Activated CD4-positive, CD25-positive, alpha-beta regulatory T cell treated with anti-CD3 and anti-CD28 coated beads, Interleukin-2, amount 50 U/mL, for 72 hours (primary cell): ENCODE results near the gene IL6ST.

Experiments used
- DNase-seq: peaks from one replicate; pipeline ENCODE4 v3.0.0; 2021

IL6ST gene

DNA sequence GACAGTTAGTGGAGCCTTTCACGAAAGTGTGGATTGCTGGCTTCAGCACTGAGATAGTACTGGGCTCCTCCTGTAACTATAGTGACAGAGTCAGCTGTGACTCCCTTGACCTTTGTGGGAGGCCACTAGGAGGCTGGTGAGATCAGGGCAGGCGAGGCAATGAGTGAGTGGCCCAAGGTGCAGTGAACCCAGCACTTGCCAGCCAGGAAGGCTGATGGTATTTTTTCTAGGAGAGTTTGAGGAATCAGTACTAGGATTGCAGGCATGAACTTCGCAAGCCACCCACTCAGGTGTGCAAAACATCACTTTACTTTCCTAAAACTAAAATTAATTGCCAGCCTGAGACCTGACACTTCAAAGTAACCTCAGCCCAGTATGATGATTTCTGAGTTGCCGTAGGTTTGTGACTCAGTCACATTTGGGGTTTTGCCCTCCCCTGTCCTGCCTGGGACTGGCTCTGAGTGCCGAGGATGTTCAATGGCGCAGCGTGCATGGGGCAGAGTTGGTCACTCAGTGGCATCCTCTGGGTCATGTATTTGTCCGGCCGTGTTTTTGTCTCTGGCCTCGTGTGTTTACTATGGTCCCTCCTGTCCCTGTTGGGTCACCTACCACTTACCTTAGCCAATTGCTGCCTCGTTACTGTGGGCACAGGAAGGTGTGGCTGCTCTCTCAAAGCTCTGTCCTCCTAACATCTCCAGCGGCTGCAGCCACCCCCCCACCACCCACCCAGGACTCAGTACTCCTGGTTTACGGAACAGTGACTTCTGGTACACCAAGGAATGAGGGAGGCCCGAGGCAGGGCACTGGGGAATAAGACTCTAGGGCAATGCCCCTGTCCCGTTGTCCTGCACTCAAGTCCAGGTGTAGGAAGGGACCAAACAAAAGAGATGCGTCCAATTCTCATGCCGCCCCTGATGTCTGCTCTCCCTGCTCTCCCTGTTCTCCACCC, 76.4 kb downstream of the IL6ST start:
- DNase-seq = no peak

DNA sequence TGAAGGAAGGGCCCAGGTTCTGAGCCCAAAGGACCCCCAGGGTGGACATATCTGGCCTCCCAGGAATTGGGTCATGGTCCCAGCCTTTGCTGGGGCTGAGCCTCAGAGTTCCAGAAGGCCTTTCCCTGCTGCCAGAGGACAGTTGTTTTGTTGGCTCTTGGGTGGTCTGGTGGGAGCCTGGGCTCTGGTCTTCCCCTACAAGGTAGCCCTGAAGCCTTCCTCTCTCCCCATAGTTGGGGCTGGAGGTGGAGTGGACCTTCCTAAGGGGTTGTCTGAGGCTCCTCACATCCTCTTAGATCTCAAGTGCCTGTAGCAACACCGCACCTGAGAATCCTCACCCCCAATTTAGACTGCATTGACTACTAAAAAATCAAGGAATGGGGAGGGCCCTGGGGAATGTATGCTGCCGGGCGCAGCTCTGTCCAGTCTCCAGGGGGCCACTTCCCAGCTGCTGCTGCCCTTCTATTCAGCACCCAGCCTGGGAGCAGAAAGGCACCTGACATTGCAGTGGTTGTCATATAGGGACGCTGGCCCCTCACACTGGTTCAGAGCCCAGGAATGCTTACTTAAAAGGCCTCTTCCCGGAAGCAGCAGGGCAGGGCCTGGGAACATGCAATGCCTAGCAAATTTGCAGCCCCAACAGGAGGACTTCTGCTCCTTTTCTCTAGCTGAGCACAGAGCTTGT, 77.2 kb downstream of the IL6ST start:
- no peak for DNase-seq

DNA sequence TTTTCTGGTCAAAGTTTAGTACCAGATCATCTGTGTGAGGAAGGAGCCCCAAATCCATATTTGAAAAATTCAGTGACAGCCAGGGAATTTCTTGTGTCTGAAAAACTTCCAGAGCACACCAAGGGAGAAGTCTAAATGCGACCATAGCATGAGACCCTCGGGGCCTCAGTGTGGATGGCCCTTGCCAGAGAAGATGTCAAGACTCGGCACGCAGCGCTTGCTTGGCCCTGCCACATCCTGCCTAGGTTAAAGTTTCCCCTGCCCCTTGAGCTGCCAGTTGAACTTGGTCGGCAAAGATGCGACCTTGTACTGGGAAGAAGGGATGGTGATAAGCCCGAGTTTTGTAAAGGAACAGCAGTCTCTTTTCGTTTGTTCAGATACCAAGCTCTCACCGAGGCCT, 77.8 kb downstream of the IL6ST start:
- no peak for DNase-seq

DNA sequence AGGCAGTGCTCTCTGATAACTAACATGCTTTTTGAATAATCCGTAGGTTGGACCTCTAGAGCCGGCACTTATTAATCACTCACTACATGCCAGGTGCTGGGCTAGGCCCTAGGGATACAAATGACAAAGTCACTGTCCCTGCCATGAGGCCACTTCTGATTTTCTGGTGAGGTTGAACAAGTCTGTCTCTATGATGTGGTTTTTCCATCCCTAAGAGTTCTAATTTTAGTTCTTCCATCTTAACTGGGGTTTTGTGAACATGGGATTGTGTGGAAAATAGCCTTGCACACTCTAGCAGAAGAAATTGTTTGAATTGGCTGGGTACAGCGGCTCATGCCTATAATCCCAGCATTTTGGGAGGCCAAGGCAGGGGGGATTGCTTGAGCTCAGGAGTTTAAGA, 79.0 kb downstream of the IL6ST start:
- no peak for DNase-seq

DNA sequence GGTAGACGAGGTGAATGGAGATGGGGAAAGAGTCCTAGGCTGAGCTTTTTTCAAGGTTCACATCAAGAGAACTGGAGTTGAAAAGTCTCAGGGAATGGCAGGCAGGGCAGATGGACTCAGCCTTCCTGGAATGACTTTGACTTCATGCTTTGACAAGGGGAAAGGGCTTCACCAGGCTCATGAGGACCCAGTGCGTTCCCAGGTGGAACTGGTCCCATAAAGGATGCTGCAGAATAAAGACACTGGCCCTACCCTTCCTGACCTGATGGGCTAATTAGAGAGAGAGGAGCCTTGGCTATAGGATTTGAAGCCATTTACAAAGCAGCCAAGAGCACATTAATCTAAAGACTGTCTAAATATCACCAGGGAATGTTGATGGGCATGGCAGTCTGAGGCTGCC, 79.8 kb downstream of the IL6ST start:
- no peak for DNase-seq

DNA sequence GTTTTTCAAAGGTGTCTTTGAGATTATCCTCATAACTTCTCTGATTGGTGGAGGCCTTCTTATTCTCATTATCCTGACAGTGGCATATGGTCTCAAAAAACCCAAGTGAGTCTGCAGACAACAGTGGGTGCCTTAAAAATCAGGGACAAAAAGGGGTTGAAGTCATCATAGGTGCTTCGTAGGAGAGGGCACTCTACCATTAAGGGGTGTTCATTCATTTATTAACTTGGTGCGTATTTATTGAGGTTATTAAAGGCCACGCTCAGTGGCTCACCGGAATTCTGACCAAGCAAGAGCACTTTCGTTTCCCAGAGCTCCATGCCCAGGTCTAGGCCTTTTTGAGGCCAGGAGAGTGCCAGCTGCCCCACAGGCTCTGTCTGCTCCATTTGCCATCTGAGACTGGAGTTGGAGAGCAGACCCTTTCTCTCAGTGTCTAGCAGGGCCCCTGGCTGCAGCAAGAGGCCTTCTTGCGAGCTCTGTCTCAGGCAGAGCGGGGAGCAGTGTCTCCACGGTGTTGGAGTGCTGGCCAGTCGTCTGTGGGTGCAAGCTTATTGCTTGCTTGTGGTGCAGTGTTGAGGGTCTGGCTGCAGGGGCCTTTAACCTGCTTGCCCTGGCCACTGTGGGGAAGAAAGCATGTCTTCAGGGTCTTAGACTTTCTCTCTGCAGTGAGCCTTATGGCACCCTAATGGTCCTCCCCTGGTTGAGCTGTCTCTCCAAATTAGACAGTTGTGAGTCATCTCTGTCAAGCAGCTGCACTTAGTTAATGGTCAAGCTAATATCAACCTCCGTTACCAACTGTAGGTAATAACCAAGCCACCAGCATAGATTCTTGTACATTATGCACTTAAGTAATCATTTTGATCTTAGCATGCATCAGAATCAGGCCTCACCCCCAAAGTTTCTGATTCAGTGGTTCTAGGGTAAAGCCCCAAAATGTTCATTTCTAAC, 81.0 kb downstream of the IL6ST start:
- no peak for DNase-seq

DNA sequence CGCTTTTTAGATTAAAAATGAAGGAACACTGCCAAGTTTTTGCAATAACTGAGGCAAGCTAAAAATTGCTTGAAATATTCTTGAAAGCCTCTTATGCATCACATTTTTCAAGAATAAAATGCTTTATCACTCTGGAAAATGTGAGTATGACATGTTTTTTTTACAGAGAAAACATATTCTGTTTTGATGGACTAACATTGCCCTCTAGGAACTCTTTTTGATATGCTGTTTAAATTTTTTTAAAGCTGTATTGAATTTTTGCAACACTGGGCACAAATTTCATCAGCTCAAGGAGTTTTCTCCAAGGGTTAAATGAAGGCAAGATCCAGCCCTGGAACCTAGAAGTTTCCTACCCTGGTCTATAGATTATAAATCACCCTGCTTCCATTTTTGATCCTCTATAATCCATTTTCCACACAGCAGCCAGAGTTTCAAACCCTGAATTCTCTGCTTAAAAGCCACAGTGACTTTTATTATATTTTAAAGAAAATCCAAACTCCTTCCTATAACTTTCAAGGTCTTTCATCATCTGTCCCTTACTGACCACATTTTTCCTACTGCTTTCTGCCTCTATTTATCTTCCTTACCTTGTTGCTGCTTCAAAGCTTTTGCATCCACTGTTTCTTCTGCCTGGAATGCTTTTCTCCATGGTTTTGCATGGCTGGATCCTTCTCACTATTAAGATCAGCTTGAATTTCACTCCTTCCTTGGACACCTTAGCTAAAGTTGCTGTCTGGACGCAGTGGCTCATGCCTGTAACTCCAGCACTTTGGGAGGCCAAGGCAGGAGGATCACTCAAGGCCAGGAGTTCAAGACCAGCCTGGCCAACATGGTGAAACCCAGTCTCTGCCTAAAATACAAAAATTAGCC, 82.7 kb downstream of the IL6ST start:
- DNase-seq = no peak

DNA sequence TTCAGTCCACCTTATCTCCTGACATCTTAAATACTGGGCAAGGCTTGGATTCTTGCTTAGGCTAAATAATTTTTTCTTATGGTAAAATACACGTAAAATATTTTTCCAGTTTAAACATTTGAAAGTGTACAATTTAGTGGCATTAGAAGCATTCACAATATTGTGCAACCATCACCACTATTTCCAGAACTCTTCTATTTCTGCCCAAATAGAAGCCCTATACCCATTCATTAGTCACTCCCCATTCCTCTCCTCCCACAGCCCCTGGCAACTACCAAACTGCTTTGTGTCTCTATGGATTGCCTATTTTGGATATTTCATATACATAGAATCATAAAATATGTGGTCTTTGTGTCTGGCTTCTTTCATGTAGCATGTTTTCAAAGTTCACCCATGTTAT, 86.0 kb downstream of the IL6ST start:
- no peak for DNase-seq

DNA sequence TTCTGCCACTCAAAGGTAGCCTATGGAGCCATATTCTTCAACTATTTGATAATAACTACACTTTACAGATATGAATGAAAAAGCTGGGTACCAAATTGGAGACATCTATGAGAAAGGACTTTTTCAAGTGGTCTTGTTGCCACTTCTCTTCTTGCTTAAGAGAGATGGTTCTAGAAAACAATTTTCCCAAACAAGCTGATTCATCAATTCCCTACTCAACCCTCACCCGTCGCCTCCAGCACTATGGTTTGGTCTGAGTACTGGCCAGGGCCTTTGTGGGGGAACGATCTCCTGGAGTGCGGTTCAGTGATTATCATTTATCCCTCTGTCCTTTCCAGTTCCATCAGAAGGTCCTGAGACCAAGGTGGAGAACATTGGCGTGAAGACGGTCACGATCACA, 86.8 kb downstream of the IL6ST start:
- no peak for DNase-seq

DNA sequence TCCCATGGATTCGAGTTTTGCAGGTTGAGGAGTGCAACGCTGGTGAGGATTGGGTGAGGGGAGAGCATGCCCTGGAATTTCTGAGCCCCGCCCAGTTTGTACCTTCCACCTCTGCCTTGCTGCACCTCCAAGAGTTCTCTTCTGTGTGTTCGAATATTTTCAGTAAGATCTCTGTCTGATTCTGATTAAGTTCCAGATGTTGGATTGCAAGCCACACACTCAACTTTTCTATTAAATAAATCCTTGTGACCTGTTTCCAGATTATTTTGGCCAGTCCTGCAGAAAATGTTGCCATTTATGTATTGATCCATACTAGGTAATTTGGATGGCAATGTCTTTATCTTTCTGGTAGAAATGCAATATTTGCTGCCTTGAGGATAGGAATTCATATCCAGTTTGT, 89.5 kb downstream of the IL6ST start:
- DNase-seq = no peak

DNA sequence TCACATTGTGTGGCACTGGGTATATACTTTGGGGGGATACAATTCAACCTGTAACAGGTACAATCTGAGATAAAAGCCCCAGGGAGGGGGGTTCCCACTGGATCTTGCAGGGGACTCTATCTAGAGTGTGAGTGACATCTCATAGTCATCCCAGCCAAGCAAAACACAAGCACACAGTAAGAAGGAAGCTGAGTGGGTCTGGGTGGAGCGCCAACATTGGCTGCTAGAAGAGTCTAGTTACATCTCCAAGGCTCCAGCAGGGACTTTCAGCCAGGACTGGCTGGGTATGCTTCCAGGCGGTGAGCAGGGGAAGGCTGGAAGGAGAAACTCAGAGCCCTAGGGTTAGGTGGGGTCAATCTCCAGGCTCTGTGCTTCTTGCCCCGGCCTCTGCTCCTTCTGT, 90.6 kb downstream of the IL6ST start:
- no peak for DNase-seq

DNA sequence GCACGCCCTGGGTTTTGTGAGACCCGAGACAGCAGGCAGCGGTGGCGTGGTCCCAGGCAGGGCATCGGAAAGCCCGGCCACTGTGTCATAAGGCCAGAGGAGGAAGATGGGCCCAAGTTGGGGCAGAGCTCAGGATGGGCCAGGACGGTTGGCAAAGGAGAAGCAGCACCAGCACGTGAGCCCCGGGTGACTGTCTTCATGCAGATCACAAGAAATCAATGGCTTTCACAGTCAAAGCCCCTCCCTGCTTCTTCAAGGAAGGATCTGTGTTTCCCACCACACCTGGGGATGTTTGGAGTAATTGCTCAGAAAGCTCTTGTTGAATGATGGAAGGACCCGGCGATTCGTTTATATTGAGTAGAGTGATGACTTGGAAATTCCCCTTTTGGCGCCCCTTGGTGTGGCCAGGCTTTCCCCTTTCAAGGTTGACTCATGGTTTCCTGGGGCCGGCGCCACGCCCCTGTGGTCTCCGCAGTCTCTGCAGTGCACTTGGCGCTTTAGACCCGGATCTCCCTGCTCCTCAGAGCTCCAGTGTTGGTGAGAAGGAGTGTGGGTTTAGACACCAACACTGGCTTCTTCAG, 91.6 kb downstream of the IL6ST start:
- DNase-seq = peak; percentile 61

DNA sequence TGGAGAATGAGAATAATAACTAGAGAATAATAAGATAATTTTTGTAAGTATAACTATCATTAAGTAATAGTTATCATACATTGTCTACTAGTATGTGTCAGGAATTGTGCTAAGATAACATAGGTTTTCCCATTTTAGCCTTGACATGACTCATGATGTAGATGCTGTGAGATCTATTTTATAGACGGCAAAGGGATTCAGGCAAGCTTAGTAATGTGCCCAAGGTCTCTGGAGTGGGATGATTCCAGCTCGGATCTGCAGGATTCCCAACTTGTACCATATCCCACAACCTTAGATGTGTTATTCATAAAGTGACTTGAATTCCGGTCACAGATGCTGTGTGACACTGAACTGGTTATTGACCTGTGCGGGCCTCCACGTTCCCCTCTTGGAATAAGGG, 92.1 kb downstream of the IL6ST start:
- no peak for DNase-seq

DNA sequence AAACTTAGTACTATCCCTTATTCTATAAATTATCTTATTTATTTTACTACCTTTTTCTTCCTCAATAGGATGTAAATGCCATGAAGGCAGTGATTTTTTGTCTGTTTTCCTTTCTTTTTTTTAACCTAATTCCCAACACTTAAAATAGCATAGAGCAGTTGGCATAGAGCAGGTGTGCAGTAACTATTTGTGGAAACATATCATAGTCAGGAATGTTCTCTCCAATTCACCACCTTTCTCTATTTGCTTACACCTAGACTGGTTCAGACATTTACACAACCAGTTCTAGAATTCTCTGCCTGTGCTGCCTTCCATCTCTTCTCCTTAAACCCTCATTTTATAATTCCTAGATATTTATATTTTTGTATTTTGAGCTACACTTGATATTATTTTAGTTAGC, 94.0 kb downstream of the IL6ST start:
- DNase-seq = no peak

DNA sequence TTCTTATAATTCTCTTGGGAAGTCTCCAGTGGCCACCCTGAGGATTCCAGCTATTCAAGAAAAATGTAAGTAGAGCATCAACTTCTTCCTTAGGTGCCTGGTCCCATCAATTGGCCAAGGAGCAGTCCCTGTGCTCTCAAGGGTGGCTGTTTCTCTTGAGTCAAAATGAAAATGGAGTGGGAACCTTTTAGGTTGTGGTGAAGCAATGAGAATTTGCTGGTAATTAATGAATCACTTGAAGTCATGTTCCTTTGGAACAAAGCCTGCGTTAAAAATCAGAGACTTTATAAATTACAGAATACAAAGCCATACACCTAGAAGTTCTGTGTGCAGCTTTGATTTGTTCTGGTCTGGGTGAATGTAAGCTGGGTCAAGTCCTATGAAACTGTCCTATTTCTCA, 94.7 kb downstream of the IL6ST start:
- no peak for DNase-seq

DNA sequence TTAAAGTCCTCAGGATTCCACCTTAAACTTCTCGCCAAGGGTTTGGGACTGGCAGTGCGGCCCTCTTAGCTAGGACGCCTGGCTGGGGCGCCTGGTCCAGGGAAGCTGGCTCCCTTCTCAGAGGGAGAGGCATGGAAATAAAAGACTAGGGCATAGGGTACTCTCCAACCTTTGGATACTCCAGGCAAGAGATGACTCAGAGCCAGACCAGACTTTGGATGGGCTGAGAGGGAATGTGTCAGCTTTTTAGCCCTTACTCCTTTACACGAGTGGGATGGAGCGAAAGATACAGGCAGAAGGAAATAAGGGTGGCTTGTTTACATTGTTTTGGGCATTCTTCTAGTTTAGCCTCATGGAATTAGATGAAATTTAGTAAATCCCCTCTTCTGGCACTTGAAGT, 95.4 kb downstream of the IL6ST start:
- DNase-seq = no peak

DNA sequence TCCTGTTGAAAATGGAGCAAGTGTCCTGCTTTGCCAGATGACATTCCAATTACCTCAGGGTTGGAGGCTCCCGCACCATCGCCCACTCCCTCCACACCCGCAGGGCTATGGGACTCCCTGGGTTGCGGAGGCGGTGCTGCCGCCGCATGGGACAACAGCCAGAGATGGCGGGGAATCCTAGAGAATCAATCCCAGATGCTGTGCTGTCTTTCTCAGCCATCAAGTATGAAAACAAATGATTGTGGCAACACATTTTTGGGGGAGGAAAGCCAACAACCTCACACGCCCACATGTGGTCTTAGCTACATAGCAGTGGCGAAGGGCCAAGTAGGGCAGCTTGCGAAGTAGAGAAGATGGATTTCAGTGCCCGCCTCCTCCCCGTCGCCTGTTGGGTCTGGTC, 96.9 kb downstream of the IL6ST start:
- DNase-seq = no peak

DNA sequence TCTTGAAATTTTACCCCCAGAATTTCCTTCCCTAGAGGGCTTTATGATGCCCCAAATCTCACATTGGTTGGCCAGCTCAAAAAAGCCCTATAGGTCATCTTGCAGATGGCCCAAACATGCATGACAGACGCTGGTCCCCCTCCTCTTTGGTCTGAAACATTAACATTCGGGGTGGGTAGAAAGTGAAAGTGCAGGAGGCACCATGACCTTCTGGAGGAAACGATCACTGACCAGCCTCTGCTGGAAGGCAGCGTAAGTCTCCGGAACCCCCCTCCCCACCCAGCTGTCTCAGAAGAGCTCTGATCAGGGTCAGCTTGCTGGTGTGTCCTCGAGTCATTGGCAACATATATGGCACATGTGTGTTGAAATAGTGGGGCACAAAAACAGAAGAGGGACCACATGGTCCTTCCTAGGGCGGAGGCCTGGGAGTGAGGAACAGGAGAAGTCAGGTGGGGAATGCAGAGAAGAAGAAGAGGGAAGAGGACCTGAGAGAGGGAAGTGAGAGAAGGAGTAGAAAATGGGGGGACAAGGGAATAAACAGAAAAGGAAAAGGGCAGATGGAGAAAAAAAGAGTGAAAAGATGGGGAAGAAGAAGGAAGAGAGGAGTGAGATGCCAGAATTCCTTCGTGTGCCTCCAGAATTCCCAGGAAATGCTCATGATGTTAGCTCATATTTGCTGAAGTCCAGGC, 97.4 kb downstream of the IL6ST start:
- DNase-seq = no peak

DNA sequence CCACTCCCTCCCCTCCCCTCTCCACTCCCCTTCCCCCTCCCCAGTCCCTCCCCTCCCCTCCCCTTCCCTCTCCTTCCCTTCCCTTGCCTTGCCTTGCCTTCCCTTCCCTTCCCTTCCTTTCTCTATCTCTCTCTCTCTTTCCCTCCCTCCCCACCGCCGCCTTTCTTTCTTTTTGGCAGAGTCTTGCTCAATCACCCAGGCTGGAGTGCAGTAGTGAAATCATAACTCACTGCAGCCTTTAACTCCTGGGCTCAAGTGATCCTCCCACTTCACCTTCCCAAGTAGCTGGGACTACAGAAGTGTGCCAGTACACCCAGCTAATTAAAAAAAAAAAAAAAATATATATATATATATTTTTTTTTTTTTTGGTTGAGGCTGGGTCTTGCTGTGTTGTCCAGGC, 98.1 kb downstream of the IL6ST start:
- DNase-seq = no peak

DNA sequence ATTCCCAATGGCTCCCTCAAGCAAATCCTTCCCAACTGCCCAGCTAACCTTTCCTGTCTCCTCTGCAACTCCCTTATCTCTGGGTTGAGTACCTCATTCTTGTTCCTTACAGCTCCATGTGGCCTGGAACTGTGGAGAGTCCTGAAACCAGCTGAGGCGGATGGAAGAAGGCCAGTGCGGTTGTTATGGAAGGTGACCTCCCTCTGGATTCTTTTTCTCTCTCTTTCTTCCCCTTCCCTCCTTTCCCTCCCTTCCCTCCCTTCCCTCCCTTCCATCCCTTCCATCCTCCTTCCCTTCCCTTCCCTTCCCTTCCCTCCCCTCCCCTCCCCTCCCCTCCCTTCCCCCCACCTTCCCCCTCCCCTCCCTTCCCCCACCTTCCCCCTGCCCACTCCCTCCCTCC, 98.5 kb downstream of the IL6ST start:
- DNase-seq = no peak

DNA sequence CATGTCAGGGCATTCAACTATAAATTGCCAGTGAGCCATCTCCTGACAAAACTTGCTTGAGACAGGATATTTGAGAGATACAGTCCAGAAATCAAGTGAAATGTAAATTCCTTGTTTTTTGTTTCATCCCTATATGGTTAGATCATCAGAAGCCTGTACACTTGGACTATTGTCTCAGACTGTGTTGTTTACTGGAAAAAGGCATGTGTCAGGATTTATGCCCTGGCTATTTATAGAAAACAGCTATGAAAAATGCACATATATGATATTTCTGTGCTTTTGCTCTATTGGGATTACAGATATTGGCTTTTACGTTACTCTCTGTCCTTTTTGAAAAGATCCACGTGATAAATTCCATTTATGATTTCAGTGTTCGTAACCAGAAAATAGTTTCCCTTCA, 99.4 kb downstream of the IL6ST start:
- DNase-seq = no peak
